Uterus (tissue), 2 donors: Measurements from ENCODE around the gene FILIP1.

Source experiments
- CTCF ChIP-seq, 4 experiments: fragments of 200-600 bp in 2 of 4; fragments of 450-650 bp in 2 of 4; sonication (generic) in 2 of 4; IDR thresholded peaks; one replicate each; pipeline ENCODE4 v1.5.1; 2016 to 2019; ENCODE audit warnings: antibody characterized with exemption in 4 of 4, mild to moderate bottlenecking in 2 of 4, moderate library complexity in 1 of 4
- POLR2A ChIP-seq, 2 donors: fragments of 450-650 bp; IDR thresholded peaks; one replicate each; pipeline ENCODE4 v1.6.1; 2016; ENCODE audit warnings: antibody characterized with exemption in 2 of 2, mild to moderate bottlenecking in 1 of 2, moderate library complexity in 1 of 2

- TF ChIP-seq CTCF (IDR thresholded peaks at IDR 0.05) (no peak), POLR2A (IDR thresholded peaks at IDR 0.05) (no peak)
Observed at GRCh38 chr6:75403563-75404080, 90.0 kb downstream of the FILIP1 start.
